Peyer's patch (tissue), 4 donors: Measurements from ENCODE around the gene CEP164. TPM values are rescaled to one million over a fixed set of nuclear protein-coding genes. Genes with fewer than 3 reads are reported as not detected.

Experiments used
- DNase-seq, 3 donors: peaks; one replicate each; pipeline ENCODE4 v3.0.0-alpha.2; 2017 to 2019
- H3K27ac ChIP-seq, 4 donors: fragments of 200-600 bp; sonication (generic); one replicate each; pipeline ENCODE4 v1.5.1; 2016 to 2019
- H3K27me3 ChIP-seq, 2 donors: fragments of 200-600 bp; sonication (generic); one replicate each; pipeline ENCODE4 v1.5.1; 2019
- H3K36me3 ChIP-seq, 3 donors: fragments of 200-600 bp; sonication (generic); one replicate each; pipeline ENCODE4 v1.5.1; 2016 to 2019
- H3K4me1 ChIP-seq, 4 donors: fragments of 200-600 bp; sonication (generic); one replicate each; pipeline ENCODE4 v1.5.1; 2016 to 2019
- H3K4me3 ChIP-seq, 4 donors: fragments of 200-600 bp; sonication (generic); 1 replicate in 3 of 4; 2 replicates in 1 of 4; pipeline ENCODE4 v1.5.1; 2016 to 2019; ENCODE audit warnings: mild to moderate bottlenecking in 1 of 4
- H3K9me3 ChIP-seq, 4 donors: fragments of 200-600 bp; sonication (generic); one replicate each; pipeline ENCODE4 v1.5.1; 2016 to 2019; ENCODE audit warnings: mild to moderate bottlenecking in 1 of 4
- CTCF ChIP-seq, 6 experiments: fragments of 450-650 bp in 4 of 6; fragments of 200-600 bp in 2 of 6; sonication (generic) in 1 of 6; IDR thresholded peaks; one replicate each; pipeline ENCODE4 v1.5.1; 2017 to 2019; ENCODE audit warnings: antibody characterized with exemption in 6 of 6, mild to moderate bottlenecking in 3 of 6, moderate library complexity in 1 of 6
- POLR2A ChIP-seq, 2 donors: fragments of 450-650 bp; IDR thresholded peaks; one replicate each; pipeline ENCODE4 v1.5.1; 2017; ENCODE audit warnings: antibody characterized with exemption in 2 of 2, mild to moderate bottlenecking in 2 of 2, moderate library complexity in 2 of 2
- total RNA-seq, 4 donors: library from RNA; depleted of rRNA; stranded (reverse); fragments of >200 nt; gene quantifications; one replicate each; pipeline ENCODE4 v1.1.0, GENCODE V29; 2016

The CEP164 gene
- total RNA-seq, 4 donors from 2014 or later = 12.3 to 45.4 (median 27.2) TPM

GRCh38 chr11:117411736-117412135 lies 84.1 kb downstream of the CEP164 start:
- Histone ChIP-seq H3K9me3 (no peaks in the 10 kb centered on the region), H3K27ac (no peak overlapping the region), H3K27me3 (no peaks in the 10 kb centered on the region), H3K36me3 (peaks cover 0 to 19% (median 0%) of the 10 kb centered on the region in 3 donors), H3K4me3 (no peak overlapping the region), H3K4me1 (no peaks in the 10 kb centered on the region)
- DNase-seq = no peak
- TF ChIP-seq POLR2A (IDR thresholded peaks at IDR 0.05) (no peak), CTCF (IDR thresholded peaks at IDR 0.05) (no peak)

GRCh38 chr11:117412176-117412575 lies 84.5 kb downstream of the CEP164 start:
- H3K36me3 ChIP-seq = peaks cover 0 to 19% (median 0%) of the 10 kb centered on the region in 3 donors
- DNase-seq = no peak
- H3K9me3 ChIP-seq = no peaks in the 10 kb centered on the region
- H3K27ac ChIP-seq = no peak overlapping the region
- TF ChIP-seq POLR2A (IDR thresholded peaks at IDR 0.05) (no peak), CTCF (IDR thresholded peaks at IDR 0.05) (no peak)
- no peaks in the 10 kb centered on the region for H3K27me3 ChIP-seq
- no peaks in the 10 kb centered on the region for H3K4me1 ChIP-seq
- H3K4me3 ChIP-seq = no peak overlapping the region

- no peaks in the 10 kb centered on the region for H3K4me1 ChIP-seq
- TF ChIP-seq POLR2A (IDR thresholded peaks at IDR 0.05) (no peak), CTCF (IDR thresholded peaks at IDR 0.05) (no peak)
- no peak for DNase-seq
- peaks cover 0 to 19% (median 0%) of the 10 kb centered on the region in 3 donors for H3K36me3 ChIP-seq
- no peaks in the 10 kb centered on the region for H3K27me3 ChIP-seq
- H3K9me3 ChIP-seq = no peaks in the 10 kb centered on the region
- no peak overlapping the region for H3K4me3 ChIP-seq
- H3K27ac ChIP-seq = no peak overlapping the region
Measured at GRCh38 chr11:117412653-117413275, 85.1 kb downstream of the CEP164 start.

- Histone ChIP-seq H3K4me3 (no peak overlapping the region), H3K27me3 (no peaks in the 10 kb centered on the region), H3K36me3 (peaks cover 0 to 12% (median 0%) of the 10 kb centered on the region in 3 donors), H3K4me1 (no peaks in the 10 kb centered on the region), H3K27ac (no peak overlapping the region), H3K9me3 (no peaks in the 10 kb centered on the region)
- TF ChIP-seq POLR2A (IDR thresholded peaks at IDR 0.05) (no peak), CTCF (IDR thresholded peaks at IDR 0.05) (no peak)
- no peak for DNase-seq
Measured at GRCh38 chr11:117413616-117414015, 86.0 kb downstream of the CEP164 start.

GRCh38 chr11:117414724-117415123 lies 87.1 kb downstream of the CEP164 start:
- TF ChIP-seq POLR2A (IDR thresholded peaks at IDR 0.05) (no peak), CTCF (IDR thresholded peaks at IDR 0.05) (no peak)
- H3K27me3 ChIP-seq = no peaks in the 10 kb centered on the region
- H3K36me3 ChIP-seq = peaks cover 0 to under 1% (median 0%) of the 10 kb centered on the region in 3 donors
- no peaks in the 10 kb centered on the region for H3K4me1 ChIP-seq
- DNase-seq = peak in 1 of 3 donors; percentile 8
- no peaks in the 10 kb centered on the region for H3K9me3 ChIP-seq
- no peak overlapping the region for H3K27ac ChIP-seq
- H3K4me3 ChIP-seq = no peak overlapping the region
